ENCODE measurements around the gene SGPL1.

Gene SGPL1

GRCh38 chr10:70811881-70812280 is 3.9 kb upstream of the SGPL1 start:
- DNase-seq, result no peak

DNA sequence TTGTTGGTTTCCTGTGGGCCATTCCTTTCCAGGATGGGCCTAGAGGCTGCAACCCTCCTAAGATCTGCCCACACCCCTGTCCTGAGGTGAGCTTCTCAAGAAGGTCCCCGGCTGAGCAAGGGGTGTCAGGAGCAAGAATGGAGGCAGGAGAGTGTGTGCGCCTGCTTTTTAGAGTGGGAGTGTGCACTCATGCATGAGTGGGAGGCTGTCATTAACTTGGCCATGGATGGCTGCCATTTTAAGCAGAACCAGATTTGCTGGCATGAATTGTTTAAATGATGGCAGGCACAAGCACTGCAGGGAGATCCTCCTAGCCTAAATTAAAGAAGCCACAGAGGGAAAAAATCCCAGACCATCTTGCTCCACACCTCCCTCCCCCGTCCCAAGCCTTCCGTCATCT is 2.9 kb upstream of the SGPL1 start:
- no peak for DNase-seq

GRCh38 chr10:70814126-70814525 is 1.6 kb upstream of the SGPL1 start:
- no peak for DNase-seq

- peak; percentile 40 for DNase-seq
Measured at GRCh38 chr10:70816220-70816894, 609 bp downstream of the SGPL1 start.

- no peak for DNase-seq
Measured at GRCh38 chr10:70820976-70821750, 5.4 kb downstream of the SGPL1 start.

DNA sequence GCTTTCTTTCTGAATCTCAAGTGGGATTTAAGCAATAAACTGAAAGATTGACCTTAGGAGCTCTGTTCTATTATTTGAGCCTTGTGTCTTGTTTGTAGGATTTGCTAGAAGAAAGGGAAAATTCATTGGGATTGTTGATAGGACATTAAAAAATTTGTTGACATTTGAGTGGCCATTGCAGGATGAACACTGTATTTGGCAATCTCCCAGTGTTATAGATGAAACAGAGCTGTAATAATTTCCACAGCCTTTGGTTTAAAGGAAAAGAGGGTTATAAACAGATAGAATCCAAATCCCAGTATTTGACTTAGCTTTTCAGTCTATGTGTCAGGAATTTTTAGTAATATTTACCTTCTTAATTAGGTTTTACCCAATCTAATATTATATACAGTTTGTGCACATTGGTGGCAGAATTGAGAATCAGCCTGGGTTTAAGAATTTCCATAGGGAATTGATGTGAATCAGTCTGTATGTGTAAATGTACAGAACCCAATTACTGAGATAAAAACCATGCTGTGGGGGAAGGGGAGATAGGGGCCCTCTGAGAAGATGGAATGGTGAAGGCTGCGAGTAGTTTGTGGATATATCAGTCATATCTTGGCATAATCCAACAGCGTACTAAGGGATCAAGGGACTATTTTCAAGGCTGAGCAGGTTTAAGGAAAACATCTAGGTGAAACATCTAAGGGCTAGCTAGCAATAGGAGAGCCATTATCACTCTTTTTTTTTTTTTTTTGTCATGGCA is 6.5 kb downstream of the SGPL1 start:
- DNase-seq, result no peak

DNA sequence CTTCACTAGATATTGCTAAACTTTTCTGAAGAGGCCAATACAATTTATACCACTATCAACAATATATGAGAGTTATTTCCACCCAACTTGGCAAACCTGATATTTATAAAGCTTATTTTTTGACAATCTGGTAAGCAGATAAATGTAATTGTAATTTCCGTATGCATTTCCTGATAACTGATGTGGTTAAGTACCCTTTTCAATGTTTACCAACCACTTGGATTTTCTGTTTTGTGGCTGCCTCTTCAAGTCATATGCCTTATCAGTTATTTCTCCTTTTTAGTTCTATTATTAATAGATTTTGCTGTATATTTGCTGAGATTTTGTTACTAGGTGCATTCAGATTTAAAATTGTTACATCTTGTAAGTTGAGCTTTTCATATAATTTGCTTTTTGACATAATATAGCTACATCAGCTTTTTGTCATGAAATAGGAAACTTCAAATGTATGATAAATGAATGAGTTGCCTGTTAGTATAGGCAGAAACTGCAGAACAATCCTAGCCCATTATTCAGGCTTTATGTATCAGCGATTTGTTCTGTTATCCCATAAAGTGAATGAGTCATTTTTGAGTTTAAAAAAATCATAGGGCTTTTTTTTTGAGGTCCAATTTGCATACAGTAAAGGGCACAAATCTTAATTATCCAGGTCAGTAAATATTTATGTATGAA is 11.5 kb downstream of the SGPL1 start:
- DNase-seq, result no peak

- no peak for DNase-seq
Measured at GRCh38 chr10:70828923-70829322, 13.2 kb downstream of the SGPL1 start.

GRCh38 chr10:70829543-70829942 is 13.8 kb downstream of the SGPL1 start:
- DNase-seq, result no peak

- DNase-seq, result no peak
Measured at GRCh38 chr10:70830164-70830563, 14.4 kb downstream of the SGPL1 start.

GRCh38 chr10:70832221-70832620 is 16.5 kb downstream of the SGPL1 start:
- no peak for DNase-seq

DNA sequence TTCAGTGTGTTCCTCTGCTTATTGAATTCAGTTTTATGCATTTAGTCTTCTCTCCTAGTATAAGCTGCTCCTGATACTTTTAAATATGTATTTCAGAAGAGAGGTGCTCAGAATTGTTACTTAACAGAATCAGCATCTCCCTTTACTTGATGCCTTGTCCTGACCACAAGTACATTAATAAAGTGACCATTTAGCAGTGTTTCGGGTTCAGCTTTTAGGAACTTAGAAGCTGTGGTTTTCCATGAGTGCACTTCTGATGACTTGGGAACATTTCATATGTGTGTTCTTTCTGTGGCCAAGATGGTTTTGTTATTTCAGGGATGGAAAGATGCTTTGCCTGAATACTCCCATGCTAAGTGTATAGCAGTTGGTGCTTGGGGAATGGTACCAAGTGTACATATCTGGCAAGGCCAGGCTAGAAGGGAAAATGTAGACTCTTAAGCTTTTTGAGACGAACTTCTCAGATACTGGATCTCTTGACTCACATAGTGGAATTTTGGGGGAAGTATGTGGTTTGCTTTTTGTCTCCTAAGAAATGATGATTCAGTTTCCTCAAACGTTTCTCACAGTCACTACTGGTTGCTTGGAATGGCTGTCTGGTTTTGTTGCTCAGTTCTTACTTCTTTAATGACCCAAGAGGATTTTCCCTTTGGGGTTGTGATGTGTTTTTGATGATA is 17.2 kb downstream of the SGPL1 start:
- DNase-seq, result no peak

- DNase-seq, result no peak
Measured at GRCh38 chr10:70833601-70834000, 17.9 kb downstream of the SGPL1 start.

- no peak for DNase-seq
Measured at GRCh38 chr10:70834021-70834420, 18.3 kb downstream of the SGPL1 start.

GRCh38 chr10:70834441-70835151 is 18.8 kb downstream of the SGPL1 start:
- DNase-seq, result no peak

GRCh38 chr10:70836319-70836718 is 20.6 kb downstream of the SGPL1 start:
- DNase-seq, result no peak

DNA sequence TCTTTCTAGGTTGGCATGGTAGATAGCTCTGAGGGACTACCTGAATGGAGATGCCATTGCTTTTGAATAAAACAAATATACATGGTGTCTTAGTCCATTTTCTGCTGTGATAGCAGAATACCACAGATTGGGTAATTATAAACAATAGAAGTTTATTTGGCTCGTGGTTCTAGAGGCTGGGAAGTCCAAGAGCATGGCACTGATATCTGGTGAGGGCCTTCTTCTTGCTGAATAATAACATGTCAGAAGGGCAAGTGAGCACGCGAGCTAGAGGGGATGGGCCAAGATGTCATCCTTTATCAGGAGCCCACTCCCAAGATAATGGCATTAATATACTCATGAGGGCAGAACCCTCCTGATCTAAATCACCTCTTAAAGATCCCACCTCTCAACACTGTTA is 21.9 kb downstream of the SGPL1 start:
- DNase-seq, result no peak

DNA sequence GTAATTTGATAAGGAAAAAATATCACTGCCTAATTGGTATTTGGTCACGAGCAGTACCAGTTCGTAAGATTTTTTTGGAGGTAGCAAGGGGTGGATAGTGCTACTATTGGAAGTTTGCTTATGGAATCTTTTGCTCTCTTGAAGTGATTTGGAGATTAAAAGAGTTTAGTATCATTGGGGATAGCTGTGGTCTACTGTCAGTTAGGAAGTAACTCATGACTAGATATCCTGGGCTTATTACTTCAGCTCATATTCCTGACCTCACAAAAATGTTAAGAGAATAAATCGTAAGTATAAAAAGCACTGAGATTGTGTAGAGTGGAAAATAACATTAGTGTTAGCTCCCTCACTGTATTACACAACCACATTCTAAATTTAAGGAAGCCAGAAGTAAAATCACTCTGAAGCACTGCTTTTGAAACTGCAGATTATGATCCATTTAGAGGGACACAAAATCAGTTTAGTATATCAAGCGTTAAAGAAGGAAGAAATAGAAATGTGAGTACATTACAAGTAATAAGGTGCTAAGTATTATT is 22.6 kb downstream of the SGPL1 start:
- DNase-seq, result no peak

- no peak for DNase-seq
Measured at GRCh38 chr10:70840836-70841235, 25.1 kb downstream of the SGPL1 start.

DNA sequence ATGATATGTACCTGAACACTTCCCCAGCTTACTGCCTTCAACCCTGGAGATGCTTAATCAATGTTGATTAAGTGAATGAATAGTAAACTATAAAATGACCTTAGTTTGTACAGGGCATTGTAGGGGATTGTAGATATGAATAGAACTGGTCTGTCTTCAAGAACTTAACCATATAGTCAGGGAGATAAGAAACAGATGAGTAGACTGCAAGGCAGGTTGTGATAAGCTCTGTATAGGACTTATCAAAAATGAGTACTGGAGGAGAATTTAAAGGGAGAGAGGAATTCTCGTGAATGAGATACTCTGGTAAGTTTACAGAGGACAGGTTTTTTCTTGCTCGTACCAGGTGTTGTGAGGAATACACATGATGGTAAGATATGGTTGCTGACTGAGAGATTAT is 27.6 kb downstream of the SGPL1 start:
- no peak for DNase-seq

- no peak for DNase-seq
Measured at GRCh38 chr10:70843776-70844489, 28.2 kb downstream of the SGPL1 start.
